ENCODE data around the gene NUBPL.
"Not testable (repeated sequence)": the region's sequence is repeated elsewhere in the genome, so short reads cannot be mapped to it uniquely, and the experiment has no call there.

- TF ChIP-seq POLR2AphosphoS5 (IDR thresholded peaks at IDR 0.05; ENCODE audit: low read depth, low read length); JUND (IDR thresholded peaks at IDR 0.05); CTCF (IDR thresholded peaks at IDR 0.05); FOXJ3 (CRISPR knock-in tag; IDR thresholded peaks at IDR 0.05); TEAD4 (IDR thresholded peaks at IDR 0.05; ENCODE audit: borderline replicate concordance, insufficient read depth); PBX3 (IDR thresholded peaks at IDR 0.05); GABPA (IDR thresholded peaks at IDR 0.05; ENCODE audit: low read depth); MXI1 (IDR thresholded peaks at IDR 0.05; ENCODE audit: low read depth, low read length); EZH2phosphoT487 (IDR thresholded peaks at IDR 0.05; ENCODE audit: borderline replicate concordance, low read depth); REST (IDR thresholded peaks at IDR 0.05; ENCODE audit: low read depth, low read length); NFIC (IDR thresholded peaks at IDR 0.05; ENCODE audit: borderline replicate concordance); RXRA (IDR thresholded peaks at IDR 0.05; ENCODE audit: borderline replicate concordance, low read depth): not testable (repeated sequence)
Measured at GRCh38 chr14:31618884-31619283, 57.7 kb downstream of the NUBPL start.
